ENCODE measurements around the gene ASPDH.
A peak's percentile ranks its signal among the peaks of the same experiment; 100 is the strongest.

Gene ASPDH

GRCh38 chr19:50494186-50495019, 19.3 kb downstream of the ASPDH start:
- no peak for DNase-seq

- DNase-seq: no peak
Observed at GRCh38 chr19:50493171-50493570, 20.5 kb downstream of the ASPDH start.

- DNase-seq: no peak
Observed at GRCh38 chr19:50492303-50493052, 21.2 kb downstream of the ASPDH start.

GRCh38 chr19:50490991-50491472, 22.7 kb downstream of the ASPDH start:
- no peak for DNase-seq

GRCh38 chr19:50490411-50490811, 23.3 kb downstream of the ASPDH start:
- no peak for DNase-seq

- no peak for DNase-seq
Observed at GRCh38 chr19:50489461-50490011, 24.2 kb downstream of the ASPDH start.

- DNase-seq: no peak
Observed at GRCh38 chr19:50488389-50489194, 25.1 kb downstream of the ASPDH start.

GRCh38 chr19:50486823-50487515, 26.7 kb downstream of the ASPDH start:
- DNase-seq: peak; percentile 2

GRCh38 chr19:50485284-50485955, 28.3 kb downstream of the ASPDH start:
- no peak for DNase-seq

- no peak for DNase-seq
Observed at GRCh38 chr19:50482916-50483315, 30.8 kb downstream of the ASPDH start.

GRCh38 chr19:50482271-50482855, 31.4 kb downstream of the ASPDH start:
- no peak for DNase-seq

- DNase-seq: no peak
Observed at GRCh38 chr19:50481351-50482149, 32.2 kb downstream of the ASPDH start.

GRCh38 chr19:50480281-50481111, 33.2 kb downstream of the ASPDH start:
- no peak for DNase-seq

GRCh38 chr19:50479761-50480251, 33.9 kb downstream of the ASPDH start:
- no peak for DNase-seq

- no peak for DNase-seq
Observed at GRCh38 chr19:50478901-50479715, 34.6 kb downstream of the ASPDH start.

GRCh38 chr19:50477751-50478515, 35.8 kb downstream of the ASPDH start:
- no peak for DNase-seq

GRCh38 chr19:50476907-50477238, 36.8 kb downstream of the ASPDH start:
- DNase-seq: no peak

Data from kidney glomerular epithelial cell (primary cell).